GM23338 (cell line): ENCODE measurements around the gene CRMP1. TPM values are rescaled to one million over a fixed set of nuclear protein-coding genes. Genes with fewer than 3 reads are reported as not detected.
A peak's percentile ranks its signal among the peaks of the same experiment; 100 is the strongest.

Experiments
- ATAC-seq: fragments of 200-7000 bp; cut with Tn5 transposase; 3 replicates; pipeline ENCODE4 v1.9.1; 2020
- DNase-seq: peaks from one replicate; pipeline ENCODE4 v3.0.0-alpha.2; 2015; ENCODE audit warnings: low spot score
- H2AFZ ChIP-seq: fragments of 200-600 bp; sonication (generic); 2 replicates; pipeline ENCODE4 v1.8.0; 2016; ENCODE audit warnings: antibody characterized with exemption, mild to moderate bottlenecking, moderate library complexity
- H3F3A ChIP-seq: fragments of 200-600 bp; sonication (generic); replicated peaks from 2 replicates; pipeline ENCODE4 v1.8.0; 2017; ENCODE audit warnings: antibody characterized with exemption, mixed run types, low read depth
- H3K27ac ChIP-seq: fragments of 200-600 bp; sonication (generic); 2 replicates; pipeline ENCODE4 v1.6.1; 2016; ENCODE audit warnings: low read depth
- H3K27me3 ChIP-seq: fragments of 200-600 bp; sonication (generic); 2 replicates; pipeline ENCODE4 v1.8.0; 2016; ENCODE audit warnings: mild to moderate bottlenecking, mixed run types, moderate library complexity; ENCODE audit not compliant: insufficient read depth
- H3K36me3 ChIP-seq: fragments of 200-600 bp; sonication (generic); 2 replicates; pipeline ENCODE4 v1.8.0; 2016; ENCODE audit warnings: mild to moderate bottlenecking; ENCODE audit not compliant: insufficient read depth
- H3K4me1 ChIP-seq: fragments of 200-600 bp; sonication (generic); 2 replicates; pipeline ENCODE4 v1.8.0; 2016; ENCODE audit warnings: mild to moderate bottlenecking, moderate library complexity; ENCODE audit not compliant: insufficient read depth
- H3K4me2 ChIP-seq: fragments of 200-600 bp; sonication (generic); 2 replicates; pipeline ENCODE4 v1.7.1; 2017; ENCODE audit warnings: mixed run types
- H3K4me3 ChIP-seq: fragments of 200-600 bp; sonication (generic); 2 replicates; pipeline ENCODE4 v1.6.1; 2016; ENCODE audit warnings: mixed run types
- H3K79me2 ChIP-seq: fragments of 200-600 bp; sonication (generic); replicated peaks from 2 replicates; pipeline ENCODE4 v1.8.0; 2017; ENCODE audit warnings: mild to moderate bottlenecking; ENCODE audit not compliant: insufficient read depth
- H3K9me2 ChIP-seq: fragments of 200-600 bp; sonication (generic); 2 replicates; pipeline ENCODE4 v1.8.0; 2017; ENCODE audit not compliant: insufficient read depth
- H4K20me1 ChIP-seq: fragments of 200-600 bp; sonication (generic); replicated peaks from 2 replicates; pipeline ENCODE4 v1.8.0; 2017; ENCODE audit warnings: mild to moderate bottlenecking; ENCODE audit not compliant: insufficient read depth
- H3K27ac Mint-ChIP-seq: 2 replicates; pipeline ENCODE4 v1.8.0; 2020; ENCODE audit warnings: inconsistent platforms, mild to moderate bottlenecking, moderate library complexity, mixed read lengths
- H3K27me3 Mint-ChIP-seq: 3 replicates; pipeline ENCODE4 v1.8.0; 2022; ENCODE audit warnings: low read depth, mild to moderate bottlenecking, moderate library complexity, mixed read lengths, inconsistent platforms; ENCODE audit not compliant: insufficient read depth, poor library complexity
- H3K36me3 Mint-ChIP-seq: 3 replicates; pipeline ENCODE4 v1.8.0; 2021; ENCODE audit warnings: low read depth, mild to moderate bottlenecking, inconsistent platforms, moderate library complexity, mixed read lengths
- H3K4me1 Mint-ChIP-seq: 3 replicates; pipeline ENCODE4 v1.8.0; 2020; ENCODE audit warnings: mild to moderate bottlenecking, inconsistent platforms, mixed read lengths
- H3K4me3 Mint-ChIP-seq: 3 replicates; pipeline ENCODE4 v1.8.0; 2021; ENCODE audit warnings: moderate library complexity, mild to moderate bottlenecking, inconsistent platforms, mixed read lengths
- H3K9me3 Mint-ChIP-seq: 3 replicates; pipeline ENCODE4 v1.8.0; 2020; ENCODE audit warnings: moderate library complexity, mild to moderate bottlenecking, inconsistent platforms, mixed read lengths
- EZH2 ChIP-seq: fragments of 200-600 bp; sonication (generic); IDR thresholded peaks from one replicate; pipeline ENCODE4 v1.8.0; 2017; ENCODE audit warnings: antibody characterized with exemption, mild to moderate bottlenecking, low read depth; ENCODE audit not compliant: unreplicated experiment
- REST ChIP-seq: IDR thresholded peaks from one replicate; pipeline ENCODE4 v1.6.1; 2018; ENCODE audit warnings: antibody characterized with exemption; ENCODE audit not compliant: unreplicated experiment
- ZNF114 ChIP-seq: fragments of 250-450 bp; sonication (Bioruptor Pico); IDR thresholded peaks from 2 replicates; pipeline ENCODE4 v1.5.0; 2020; ENCODE audit warnings: mild to moderate bottlenecking, moderate library complexity
- polyA plus RNA-seq: library from polyadenylated mRNA; unstranded; fragments of >200 nt; fragmentation: Nextera tagmentation; extraction: Ambion mirVana; gene quantifications from 2 replicates; pipeline ENCODE4 v1.2.1, GENCODE V29; 2016
- total RNA-seq: library from RNA; depleted of rRNA; stranded (reverse); fragments of >200 nt; shearing (Covaris generic); gene quantifications from 2 replicates; pipeline ENCODE4 v1.2.3, GENCODE V29; 2014

The CRMP1 gene
- total and polyA plus RNA-seq, 2 experiments from 2014 or later, result 52.7 to 146 TPM

DNA sequence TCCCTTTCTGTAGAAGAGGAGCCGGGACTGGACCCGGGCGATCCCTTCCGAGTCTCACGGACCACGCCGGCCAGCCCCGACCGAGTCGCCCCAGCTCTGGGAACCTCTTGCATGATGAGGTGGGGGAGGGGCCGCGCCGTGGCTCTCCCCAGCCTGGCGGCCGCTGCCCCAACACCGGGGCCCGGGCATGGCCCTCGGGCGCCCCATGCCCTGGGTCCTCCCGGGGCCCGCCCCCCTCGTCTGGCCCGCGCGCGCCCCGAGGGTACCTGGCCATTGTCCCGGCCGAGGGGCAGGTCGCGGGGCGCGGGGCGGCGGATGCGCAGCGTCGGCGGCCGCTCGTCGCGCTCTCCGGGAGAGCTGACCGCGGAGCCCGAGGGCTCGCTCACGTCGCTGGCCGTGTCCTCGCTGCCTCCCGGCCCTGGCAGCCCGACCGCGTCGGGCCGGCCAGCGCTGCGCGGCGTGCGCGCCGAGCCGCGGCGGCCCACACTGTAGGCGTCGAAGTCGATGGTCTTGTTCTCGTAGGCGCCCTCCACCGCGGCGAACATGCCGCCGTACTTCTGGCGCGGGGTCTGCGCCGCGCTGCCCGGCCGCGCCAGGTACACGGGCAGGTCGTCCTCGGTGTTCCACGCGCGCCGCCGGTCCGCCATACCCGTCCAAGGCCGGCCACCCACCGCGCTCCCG is 423 bp downstream of the CRMP1 start:
- Mint-ChIP-seq H3K27ac (no peak overlapping the region), H3K4me3 (peak overlapping the region; percentile 80), H3K4me1 (peaks cover 39% of the 10 kb centered on the region), H3K36me3 (no peaks in the 10 kb centered on the region; the same call in 1 of the 3 replicates), H3K9me3 (peaks cover 13% of the 10 kb centered on the region; the same call in 2 of the 3 replicates), H3K27me3 (peaks cover 65% of the 10 kb centered on the region)
- no peaks in the 10 kb centered on the region for H3K36me3 ChIP-seq
- H3K79me2 ChIP-seq, result peaks cover 8% of the 10 kb centered on the region
- H3K9me2 ChIP-seq, result no peaks in the 10 kb centered on the region
- H3K4me1 ChIP-seq, result peaks cover 27% of the 10 kb centered on the region
- ATAC-seq, result no peak
- peak; percentile 57 for DNase-seq
- H2AFZ ChIP-seq, result no peak overlapping the region
- H3F3A ChIP-seq, result 0 out of 2 replicates have a peak, but pooled peaks cover 4% of the 10 kb centered on the region
- H3K4me3 ChIP-seq, result peak overlapping the region; percentile 93
- peak overlapping the region; percentile 99 for H3K4me2 ChIP-seq
- H3K27me3 ChIP-seq, result peaks cover 69% of the 10 kb centered on the region
- H3K27ac ChIP-seq, result no peak overlapping the region
- no peak for TF ChIP-seq REST
- peaks cover 8% of the 10 kb centered on the region; the same call in 1 of the 2 replicates for H4K20me1 ChIP-seq

- H3K4me1 Mint-ChIP-seq, result peaks cover 39% of the 10 kb centered on the region
- H3K9me3 Mint-ChIP-seq, result peaks cover 8% of the 10 kb centered on the region; the same call in 2 of the 3 replicates
- Histone ChIP-seq H3K4me2 (peak overlapping the region; percentile 99), H3K27ac (no peak overlapping the region), H4K20me1 (peaks cover 14% of the 10 kb centered on the region), H3K4me1 (peaks cover 31% of the 10 kb centered on the region), H3K27me3 (peaks cover 69% of the 10 kb centered on the region), H3K79me2 (peaks cover 16% of the 10 kb centered on the region), H3K36me3 (no peaks in the 10 kb centered on the region), H3K4me3 (peak overlapping the region; percentile 93), H3F3A (0 out of 2 replicates have a peak, but pooled peaks cover 4% of the 10 kb centered on the region), H2AFZ (no peak overlapping the region), H3K9me2 (no peaks in the 10 kb centered on the region)
- H3K4me3 Mint-ChIP-seq, result peak overlapping the region; percentile 80
- no peak for ATAC-seq
- H3K36me3 Mint-ChIP-seq, result no peaks in the 10 kb centered on the region; the same call in 1 of the 3 replicates
- peaks cover 64% of the 10 kb centered on the region for H3K27me3 Mint-ChIP-seq
- no peak overlapping the region for H3K27ac Mint-ChIP-seq
- no peak for TF ChIP-seq ZNF114 (CRISPR knock-in tag)
- peak; percentile 69 for TF ChIP-seq EZH2
- no peak for DNase-seq
These were observed 1.1 kb downstream of the CRMP1 start for GRCh38 chr4:5891563-5892322.
